KMS-11 (cell line): ENCODE results near the gene NPIPB2.

Experiments
- H2AFZ ChIP-seq: fragments of 200-600 bp; sonication (generic); 2 replicates; pipeline ENCODE4 v1.6.1; 2016; ENCODE audit warnings: antibody characterized with exemption, mixed run types, low read depth
- H3K27ac ChIP-seq: fragments of 200-600 bp; sonication (generic); 2 replicates; pipeline ENCODE4 v1.6.1; 2016; ENCODE audit warnings: mild to moderate bottlenecking, mixed run types
- H3K27me3 ChIP-seq: fragments of 200-600 bp; sonication (generic); 2 replicates; pipeline ENCODE4 v1.6.1; 2017; ENCODE audit warnings: mild to moderate bottlenecking, low read depth, mixed run types, moderate library complexity; ENCODE audit not compliant: insufficient read depth
- H3K36me3 ChIP-seq: fragments of 200-600 bp; sonication (generic); 2 replicates; pipeline ENCODE4 v1.6.1; 2017; ENCODE audit warnings: mild to moderate bottlenecking, mixed run types; ENCODE audit not compliant: insufficient read depth
- H3K4me1 ChIP-seq: fragments of 200-600 bp; sonication (generic); 2 replicates; pipeline ENCODE4 v1.6.1; 2016; ENCODE audit warnings: mild to moderate bottlenecking, low read depth, mixed run types; ENCODE audit not compliant: poor library complexity, severe bottlenecking
- H3K4me2 ChIP-seq: fragments of 200-600 bp; sonication (generic); 2 replicates; pipeline ENCODE4 v1.7.0; 2016; ENCODE audit warnings: mild to moderate bottlenecking, mixed run types
- H3K4me3 ChIP-seq: fragments of 200-600 bp; sonication (generic); IDR thresholded peaks from 2 replicates; pipeline ENCODE4 v1.6.1; 2017; ENCODE audit warnings: low read depth, low read length, mixed read lengths; ENCODE audit not compliant: insufficient read depth
- H3K79me2 ChIP-seq: fragments of 200-600 bp; sonication (generic); 2 replicates; pipeline ENCODE4 v1.6.1; 2016; ENCODE audit warnings: low read depth, mixed run types; ENCODE audit not compliant: insufficient read depth
- H3K9ac ChIP-seq: fragments of 200-600 bp; sonication (generic); 2 replicates; pipeline ENCODE4 v1.6.1; 2016; ENCODE audit warnings: mild to moderate bottlenecking, mixed run types
- H4K20me1 ChIP-seq: fragments of 200-600 bp; sonication (generic); 2 replicates; pipeline ENCODE4 v1.6.1; 2016; ENCODE audit warnings: mild to moderate bottlenecking, mixed run types; ENCODE audit not compliant: insufficient read depth
- CTCF ChIP-seq: fragments of 200-600 bp; sonication (generic); conservative IDR thresholded peaks from 2 replicates; pipeline ENCODE4 v1.6.1; 2017; ENCODE audit warnings: low read depth, mild to moderate bottlenecking, antibody characterized with exemption, low read length, moderate library complexity, mixed read lengths

The NPIPB2 gene

DNA sequence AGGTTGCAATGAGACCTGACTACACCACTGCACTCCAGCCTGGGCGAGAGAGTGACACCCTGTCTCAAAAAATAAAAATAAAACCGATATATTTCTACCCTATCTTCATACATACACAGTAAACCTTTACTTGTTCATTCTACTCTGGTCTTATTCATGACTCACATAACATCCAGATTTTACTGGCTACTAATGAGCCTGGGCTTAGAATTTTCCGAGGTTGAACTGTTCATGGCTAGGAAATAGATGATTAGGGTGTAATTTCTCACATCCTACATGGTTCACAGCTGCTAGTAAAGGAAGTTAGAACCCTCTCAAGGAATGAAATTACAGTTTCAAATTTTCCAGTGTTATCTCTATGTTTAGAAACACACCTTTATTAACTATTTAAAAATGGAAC lies 40.8 kb downstream of the NPIPB2 start:
- peaks cover 38% of the 10 kb centered on the region for H3K4me1 ChIP-seq
- peaks cover 100% of the 10 kb centered on the region for H3K79me2 ChIP-seq
- no peak overlapping the region for H3K27ac ChIP-seq
- H2AFZ ChIP-seq = no peak overlapping the region
- H3K4me2 ChIP-seq = no peak overlapping the region
- H4K20me1 ChIP-seq = peaks cover 63% of the 10 kb centered on the region
- no peaks in the 10 kb centered on the region; the same call in 1 of the 2 replicates for H3K36me3 ChIP-seq
- no peaks in the 10 kb centered on the region for H3K27me3 ChIP-seq
- no peak overlapping the region for H3K4me3 ChIP-seq
- no peak overlapping the region for H3K9ac ChIP-seq
- no peak for TF ChIP-seq CTCF

- H3K27me3 ChIP-seq = no peaks in the 10 kb centered on the region
- H4K20me1 ChIP-seq = peaks cover 33% of the 10 kb centered on the region
- no peak overlapping the region for H3K4me3 ChIP-seq
- no peak overlapping the region for H3K27ac ChIP-seq
- H2AFZ ChIP-seq = no peak overlapping the region
- TF ChIP-seq CTCF = no peak
- no peak overlapping the region for H3K9ac ChIP-seq
- peaks cover 5% of the 10 kb centered on the region; the same call in 1 of the 2 replicates for H3K36me3 ChIP-seq
- no peak overlapping the region for H3K4me2 ChIP-seq
- peaks cover 82% of the 10 kb centered on the region for H3K79me2 ChIP-seq
- H3K4me1 ChIP-seq = peaks cover 42% of the 10 kb centered on the region
Measured at GRCh38 chr16:11896486-11897176, 45.2 kb downstream of the NPIPB2 start.

DNA sequence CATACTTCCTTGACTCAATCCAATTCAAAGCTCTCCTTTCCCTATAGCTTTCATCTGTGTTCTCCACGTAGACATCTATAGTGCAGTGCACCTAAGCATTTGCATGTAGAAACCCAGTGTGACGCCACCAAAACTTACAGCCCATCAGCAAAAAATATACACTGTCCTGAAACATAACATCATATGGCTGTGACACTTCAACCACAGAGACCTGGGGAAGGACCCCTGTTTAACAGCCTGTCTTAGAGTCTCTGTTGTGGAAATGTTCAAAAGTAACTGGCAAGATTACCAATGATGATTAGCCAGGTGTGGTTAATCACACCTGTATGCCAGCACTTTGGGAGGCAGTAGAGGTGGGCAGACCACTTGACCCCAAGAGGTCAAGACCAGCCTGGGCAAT lies 48.3 kb downstream of the NPIPB2 start:
- no peak for TF ChIP-seq CTCF
- H3K27ac ChIP-seq = no peak overlapping the region

GRCh38 chr16:11892761-11893160 lies 49.1 kb downstream of the NPIPB2 start:
- peaks cover 16% of the 10 kb centered on the region for H3K36me3 ChIP-seq
- peaks cover 1% of the 10 kb centered on the region for H4K20me1 ChIP-seq

More for the DNA sequence above, 48.3 kb downstream of the NPIPB2 start:
- H3K79me2 ChIP-seq = peaks cover 57% of the 10 kb centered on the region
- H2AFZ ChIP-seq = no peak overlapping the region
- no peaks in the 10 kb centered on the region for H3K27me3 ChIP-seq
- H3K4me2 ChIP-seq = no peak overlapping the region
- peaks cover 27% of the 10 kb centered on the region for H3K4me1 ChIP-seq
- no peak overlapping the region for H3K4me3 ChIP-seq
- H3K9ac ChIP-seq = no peak overlapping the region
- H4K20me1 ChIP-seq = peaks cover 7% of the 10 kb centered on the region
- H3K36me3 ChIP-seq = peaks cover 16% of the 10 kb centered on the region

More at GRCh38 chr16:11892761-11893160, 49.1 kb downstream of the NPIPB2 start:
- no peak overlapping the region for H3K9ac ChIP-seq
- peaks cover 19% of the 10 kb centered on the region for H3K4me1 ChIP-seq
- no peak overlapping the region for H3K4me2 ChIP-seq
- peaks cover 52% of the 10 kb centered on the region for H3K79me2 ChIP-seq
- no peak overlapping the region for H2AFZ ChIP-seq
- no peak overlapping the region for H3K4me3 ChIP-seq
- no peak for TF ChIP-seq CTCF
- no peak overlapping the region for H3K27ac ChIP-seq
- no peaks in the 10 kb centered on the region for H3K27me3 ChIP-seq
